ENCODE data around the gene TMEM59L. TPM values are rescaled to one million over a fixed set of nuclear protein-coding genes. Genes with fewer than 3 reads are reported as not detected.

Gene TMEM59L
- total RNA-seq, 1 experiment from 2014 or later, result 2.4 TPM

GRCh38 chr19:18663940-18664530, 51.4 kb downstream of the TMEM59L start:
- POLR2A ChIA-PET, result no interaction called here
- in situ Hi-C loops (cut with HindIII; ENCODE audit: low pct_unique_long_range_greater_than_20kb, low sequenced_read_pairs) (no loop called here), intact Hi-C loops (cut with micrococcal nuclease; ENCODE audit: unreplicated experiment) (no loop called here)
- H3K9me3 ChIP-seq (ENCODE audit: control insufficient read depth, insufficient read depth, low read depth, low read length), result no peaks in the 10 kb centered on the region
- H3K4me1 ChIP-seq (ENCODE audit: control insufficient read depth, insufficient read depth, low read length), result peaks cover 4% of the 10 kb centered on the region; the same call in 1 of the 2 replicates
- H3K27ac ChIP-seq (ENCODE audit: low read length), result no peak overlapping the region
- no peaks in the 10 kb centered on the region for H3K27me3 ChIP-seq (ENCODE audit: control insufficient read depth, insufficient read depth, low read length)
- TF ChIP-seq REST (IDR thresholded peaks at IDR 0.05; ENCODE audit: insufficient read depth in 1 of 2, low read depth in 2 of 2, low read length in 1 of 2) (no peak), TCF7L2 (IDR thresholded peaks at IDR 0.05; ENCODE audit: low read depth, low read length) (no peak), POLR2AphosphoS5 (IDR thresholded peaks at IDR 0.05; ENCODE audit: low read depth, low read length) (no peak), CTCF (IDR thresholded peaks at IDR 0.05) (no peak), SIN3A (IDR thresholded peaks at IDR 0.05; ENCODE audit: borderline replicate concordance, insufficient read depth, low read depth, low read length) (no peak)
- H3K36me3 ChIP-seq (ENCODE audit: control insufficient read depth, insufficient read depth, low read length), result no peaks in the 10 kb centered on the region
- no peak for DNase-seq (ENCODE audit: low read depth, low spot score)
- CTCF ChIA-PET, result interaction anchor here (0.7 kb wide), 2 partner anchors 9 to 565 kb away, joined by 3 to 4 read pairs; no protein-coding TSS in a partner anchor
- ATAC-seq, result no peak
- BruUV-seq (replicated peaks), result no TSS peak
- H3K4me3 ChIP-seq (ENCODE audit: low read depth in 2 of 2, low read length in 2 of 2), result no peak overlapping the region

GRCh38 chr19:18665771-18666202, 53.1 kb downstream of the TMEM59L start:
- TF ChIP-seq REST (IDR thresholded peaks at IDR 0.05; ENCODE audit: insufficient read depth in 1 of 2, low read depth in 2 of 2, low read length in 1 of 2) (no peak), SIN3A (IDR thresholded peaks at IDR 0.05; ENCODE audit: borderline replicate concordance, insufficient read depth, low read depth, low read length) (no peak)
- POLR2A ChIA-PET, result interaction anchor here (0.6 kb wide), 1 partner anchor 59 kb away, joined by 3 read pairs; the partner anchor contains the start of gene CRLF1
- Histone ChIP-seq H3K4me3 (ENCODE audit: low read depth in 2 of 2, low read length in 2 of 2) (no peak overlapping the region), H3K4me1 (ENCODE audit: control insufficient read depth, insufficient read depth, low read length) (no peaks in the 10 kb centered on the region), H3K36me3 (ENCODE audit: control insufficient read depth, insufficient read depth, low read length) (no peaks in the 10 kb centered on the region), H3K9me3 (ENCODE audit: control insufficient read depth, insufficient read depth, low read depth, low read length) (no peaks in the 10 kb centered on the region), H3K27me3 (ENCODE audit: control insufficient read depth, insufficient read depth, low read length) (no peaks in the 10 kb centered on the region), H3K27ac (ENCODE audit: low read length) (no peak overlapping the region)
- CTCF ChIA-PET, result no interaction called here
- DNase-seq (ENCODE audit: low read depth, low spot score) (no peak), ATAC-seq (no peak)
- in situ Hi-C loops (cut with HindIII; ENCODE audit: low pct_unique_long_range_greater_than_20kb, low sequenced_read_pairs), result no loop called here
- no TSS peak for BruUV-seq (replicated peaks)
- intact Hi-C loops (cut with micrococcal nuclease; ENCODE audit: unreplicated experiment), result no loop called here

Data from Panc1 (cell line).